K562 (cell line): ENCODE results near the gene TAF5L.

Experiments used
- ATF1 ChIP-seq, 2 experiments: fragments of 450-650 bp in 1 of 2; IDR thresholded peaks; 2 replicates each; pipeline ENCODE4 v1.6.1; 2016; ENCODE audit warnings: missing compliant biosample characterization in 1 of 2, missing genetic modification characterization in 1 of 2
- DACH1 ChIP-seq: fragments of 450-650 bp; IDR thresholded peaks from 2 replicates; pipeline ENCODE4 v1.6.1; 2018; ENCODE audit not compliant: partially characterized antibody
- ELF4 ChIP-seq: fragments of 450-650 bp; formaldehyde crosslinking; IDR thresholded peaks from 2 replicates; pipeline ENCODE4 v1.4.0; 2022; ENCODE audit warnings: missing genetic modification characterization
- FOXJ3 ChIP-seq: sonication (generic); formaldehyde crosslinking; IDR thresholded peaks from 2 replicates; pipeline ENCODE4 v1.4.0; 2020; ENCODE audit warnings: mild to moderate bottlenecking, missing genetic modification reagents
- ZNF449 ChIP-seq: fragments of 250-450 bp; sonication (Bioruptor Pico); IDR thresholded peaks from 2 replicates; pipeline ENCODE4 v1.8.0; 2022; ENCODE audit warnings: moderate library complexity, mild to moderate bottlenecking, inconsistent platforms

- TF ChIP-seq ZNF449 (no peak), FOXJ3 (CRISPR knock-in tag) (no peak), ATF1 (CRISPR knock-in tag; IDR thresholded peaks at IDR 0.05) (no peak), ATF1 (tag; IDR thresholded peaks at IDR 0.05) (no peak), ELF4 (CRISPR knock-in tag) (no peak), DACH1 (no peak)
These were observed 22.4 kb downstream of the TAF5L start for GRCh38 chr1:229603371-229604005.
